Neuronal stem cell (in vitro differentiated cells): Measurements from ENCODE around the gene MYCN.
"Not testable (repeated sequence)": the region's sequence is repeated elsewhere in the genome, so short reads cannot be mapped to it uniquely, and the experiment has no call there.

Source experiments
- DNase-seq: peaks from one replicate; pipeline ENCODE4 v3.0.0-alpha.2; 2013; ENCODE audit warnings: low spot score
- H2AFZ ChIP-seq: one replicate; pipeline ENCODE4 v1.6.1; 2013; ENCODE audit warnings: mild to moderate bottlenecking, low read length, inconsistent platforms
- H2AK5ac ChIP-seq: 2 replicates; pipeline ENCODE4 v1.6.1; 2013; ENCODE audit warnings: low read depth, mild to moderate bottlenecking, inconsistent platforms, low read length, moderate library complexity, mixed read lengths
- H2BK120ac ChIP-seq: 2 replicates; pipeline ENCODE4 v1.6.1; 2013; ENCODE audit warnings: low read depth, mild to moderate bottlenecking, inconsistent platforms, low read length, moderate library complexity, mixed read lengths
- H2BK12ac ChIP-seq: one replicate; pipeline ENCODE4 v1.6.1; 2013; ENCODE audit warnings: low read length, inconsistent platforms
- H2BK15ac ChIP-seq: 2 replicates; pipeline ENCODE4 v1.6.1; 2013; ENCODE audit warnings: mild to moderate bottlenecking, low read length, inconsistent platforms, mixed read lengths
- H2BK5ac ChIP-seq: one replicate; pipeline ENCODE4 v1.6.1; 2013; ENCODE audit warnings: inconsistent platforms, mild to moderate bottlenecking, low read length, moderate library complexity
- H3K14ac ChIP-seq: one replicate; pipeline ENCODE4 v1.6.1; 2013; ENCODE audit warnings: low read length, inconsistent platforms
- H3K18ac ChIP-seq: 2 replicates; pipeline ENCODE4 v1.6.1; 2013; ENCODE audit warnings: low read length, inconsistent platforms
- H3K23ac ChIP-seq: 2 replicates; pipeline ENCODE4 v1.6.1; 2013; ENCODE audit warnings: low read depth, mild to moderate bottlenecking, mixed read lengths, low read length, inconsistent platforms; ENCODE audit not compliant: poor library complexity
- H3K27ac ChIP-seq: replicated peaks from 3 replicates; pipeline ENCODE4 v1.5.1; 2013; ENCODE audit warnings: low read length, inconsistent platforms
- H3K27me3 ChIP-seq, 3 experiments: 2 replicates each; pipeline ENCODE4 v1.6.1; 2013; ENCODE audit warnings: low read length in 3 of 3, mild to moderate bottlenecking in 2 of 3, inconsistent platforms in 1 of 3, low read depth in 1 of 3, mixed read lengths in 1 of 3, moderate library complexity in 1 of 3; ENCODE audit not compliant: control insufficient read depth in 3 of 3, insufficient read depth in 3 of 3
- H3K36me3 ChIP-seq, 2 donors: replicated peaks in 1 of 2; 2 replicates each; pipeline ENCODE4 v1.6.1; 2013; ENCODE audit warnings: low read length in 2 of 2; ENCODE audit not compliant: control insufficient read depth in 2 of 2, insufficient read depth in 2 of 2
- H3K4ac ChIP-seq: 2 replicates; pipeline ENCODE4 v1.6.1; 2013; ENCODE audit warnings: inconsistent platforms, mild to moderate bottlenecking, low read length, moderate library complexity
- H3K4me1 ChIP-seq, 2 donors: 1 replicate in 1 of 2; 2 replicates in 1 of 2; pipeline ENCODE4 v1.6.1; 2013; ENCODE audit warnings: low read length in 2 of 2, low read depth in 1 of 2; ENCODE audit not compliant: control insufficient read depth in 2 of 2, insufficient read depth in 1 of 2
- H3K4me2 ChIP-seq: one replicate; pipeline ENCODE4 v1.6.1; 2013; ENCODE audit warnings: mild to moderate bottlenecking, low read length, inconsistent platforms; ENCODE audit not compliant: insufficient read depth, poor library complexity, severe bottlenecking
- H3K4me3 ChIP-seq, 2 donors: 2 replicates each; pipeline ENCODE4 v1.5.1; 2013; ENCODE audit warnings: low read length in 2 of 2, mild to moderate bottlenecking in 2 of 2, inconsistent platforms in 1 of 2, moderate library complexity in 1 of 2
- H3K79me1 ChIP-seq: one replicate; pipeline ENCODE4 v1.6.1; 2013; ENCODE audit warnings: low read depth, mild to moderate bottlenecking, inconsistent platforms, low read length, moderate library complexity
- H3K9ac ChIP-seq: one replicate; pipeline ENCODE4 v1.6.1; 2013; ENCODE audit warnings: mild to moderate bottlenecking, low read depth, low read length, inconsistent platforms; ENCODE audit not compliant: poor library complexity
- H3K9me3 ChIP-seq, 2 donors: replicated peaks in 1 of 2; 2 replicates each; pipeline versions ENCODE3 to v1.6.1; 2013; ENCODE audit warnings: low read length in 2 of 2, mild to moderate bottlenecking in 2 of 2, inconsistent platforms in 1 of 2, low read depth in 1 of 2, mixed read lengths in 1 of 2, moderate library complexity in 1 of 2; ENCODE audit not compliant: control insufficient read depth in 2 of 2, insufficient read depth in 1 of 2
- H4K8ac ChIP-seq: one replicate; pipeline ENCODE4 v1.6.1; 2013; ENCODE audit warnings: low read depth, mild to moderate bottlenecking, inconsistent platforms, low read length, moderate library complexity
- H4K91ac ChIP-seq: one replicate; pipeline ENCODE4 v1.6.1; 2013; ENCODE audit warnings: low read length, low read depth, mild to moderate bottlenecking, inconsistent platforms; ENCODE audit not compliant: poor library complexity
- WGBS, 2 donors: extraction: QIAGEN DNeasy Blood & Tissue Kit; methylation state at CpG; one replicate each; pipeline ENCODE4 v1.1.7; 2013; ENCODE audit warnings: missing lambda C conversion rate in 2 of 2, mixed read lengths in 1 of 2; ENCODE audit not compliant: insufficient read length in 2 of 2, insufficient replicate concordance in 1 of 2; ENCODE audit errors: extremely low coverage in 2 of 2; 5-methylcytosine and 5-hydroxymethylcytosine counted together

Gene MYCN

DNA sequence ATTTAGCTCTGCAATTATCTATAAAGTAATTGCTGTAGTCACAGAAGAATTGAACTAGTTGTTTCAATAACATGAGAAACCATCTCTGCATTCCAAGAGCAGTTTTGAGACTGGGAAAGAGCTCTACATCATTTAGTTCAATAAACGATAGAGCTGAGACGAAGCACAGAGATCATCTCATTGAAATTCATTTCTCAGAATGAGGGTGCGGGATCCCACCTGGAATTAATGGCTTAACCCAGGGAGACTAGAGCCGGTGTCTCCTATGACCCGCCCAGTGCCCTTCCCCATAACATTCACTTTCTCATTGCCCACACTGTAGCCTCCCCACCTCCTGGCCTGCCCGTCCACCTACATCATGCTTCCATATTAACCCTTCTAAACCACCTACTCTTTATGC is 8.8 kb downstream of the MYCN start:
- no peak overlapping the region for H3K4me2 ChIP-seq
- H4K8ac ChIP-seq: no peak overlapping the region
- WGBS, 2 donors: no CpG with 5 or more reads among the region's 6 CpGs
- H3K23ac ChIP-seq: no peak overlapping the region
- H2BK5ac ChIP-seq: no peak overlapping the region
- no peak overlapping the region for H2AFZ ChIP-seq
- DNase-seq: no peak
- H3K18ac ChIP-seq: no peak overlapping the region
- no peak overlapping the region for H3K4ac ChIP-seq
- peaks cover 2% of the 10 kb centered on the region for H3K79me1 ChIP-seq
- peaks cover 3 to 10% of the 10 kb centered on the region in 2 donors for H3K9me3 ChIP-seq
- peaks cover 9 to 10% of the 10 kb centered on the region in 2 donors for H3K4me1 ChIP-seq
- peaks cover 18 to 48% of the 10 kb centered on the region in 2 donors for H3K36me3 ChIP-seq
- no peak overlapping the region for H2AK5ac ChIP-seq
- no peak overlapping the region for H3K27ac ChIP-seq
- no peak overlapping the region for H3K14ac ChIP-seq
- no peak overlapping the region for H3K9ac ChIP-seq
- no peak overlapping the region for H2BK12ac ChIP-seq
- H2BK15ac ChIP-seq: no peak overlapping the region
- no peaks in the 10 kb centered on the region for H3K27me3 ChIP-seq
- H3K4me3 ChIP-seq: no peak overlapping the region
- H4K91ac ChIP-seq: no peak overlapping the region
- H2BK120ac ChIP-seq: no peak overlapping the region

DNA sequence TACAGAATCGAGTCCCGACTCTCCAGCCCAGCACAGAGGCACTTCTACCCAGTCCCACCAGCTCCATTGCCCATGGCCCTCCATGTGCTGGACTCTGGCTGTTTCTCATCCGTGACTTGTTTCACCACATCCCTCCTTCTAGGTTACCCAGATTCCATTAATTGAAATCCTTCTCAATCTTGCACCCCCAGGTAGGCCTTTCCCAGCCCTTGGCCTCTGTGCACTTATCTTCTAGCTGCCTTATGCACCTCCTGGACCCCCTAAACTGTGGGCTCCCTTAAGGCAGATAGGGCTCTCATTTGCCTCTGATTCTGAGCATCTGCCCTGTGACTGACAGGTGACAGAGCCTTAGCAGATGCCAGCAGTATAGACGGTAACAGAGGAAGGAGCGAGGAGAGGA is 9.2 kb downstream of the MYCN start:
- H2AK5ac ChIP-seq: no peak overlapping the region
- WGBS, 2 donors: no CpG with 5 or more reads among the region's 5 CpGs
- H4K8ac ChIP-seq: no peak overlapping the region
- no peak overlapping the region for H3K4ac ChIP-seq
- H3K36me3 ChIP-seq: peaks cover 18 to 44% of the 10 kb centered on the region in 2 donors
- H2AFZ ChIP-seq: no peak overlapping the region
- no peak overlapping the region for H2BK15ac ChIP-seq
- H3K27ac ChIP-seq: no peak overlapping the region
- H3K4me1 ChIP-seq: peaks cover 9 to 10% of the 10 kb centered on the region in 2 donors
- H4K91ac ChIP-seq: no peak overlapping the region
- peaks cover 2% of the 10 kb centered on the region for H3K79me1 ChIP-seq
- no peak overlapping the region for H3K23ac ChIP-seq
- H3K27me3 ChIP-seq: no peaks in the 10 kb centered on the region
- H3K9ac ChIP-seq: no peak overlapping the region
- H2BK12ac ChIP-seq: no peak overlapping the region
- H2BK5ac ChIP-seq: no peak overlapping the region
- no peak overlapping the region for H3K4me2 ChIP-seq
- no peak overlapping the region for H3K4me3 ChIP-seq
- no peak overlapping the region for H3K14ac ChIP-seq
- no peak overlapping the region for H3K18ac ChIP-seq
- H2BK120ac ChIP-seq: no peak overlapping the region
- H3K9me3 ChIP-seq: peaks cover 3 to 10% of the 10 kb centered on the region in 2 donors
- DNase-seq: no peak

DNA sequence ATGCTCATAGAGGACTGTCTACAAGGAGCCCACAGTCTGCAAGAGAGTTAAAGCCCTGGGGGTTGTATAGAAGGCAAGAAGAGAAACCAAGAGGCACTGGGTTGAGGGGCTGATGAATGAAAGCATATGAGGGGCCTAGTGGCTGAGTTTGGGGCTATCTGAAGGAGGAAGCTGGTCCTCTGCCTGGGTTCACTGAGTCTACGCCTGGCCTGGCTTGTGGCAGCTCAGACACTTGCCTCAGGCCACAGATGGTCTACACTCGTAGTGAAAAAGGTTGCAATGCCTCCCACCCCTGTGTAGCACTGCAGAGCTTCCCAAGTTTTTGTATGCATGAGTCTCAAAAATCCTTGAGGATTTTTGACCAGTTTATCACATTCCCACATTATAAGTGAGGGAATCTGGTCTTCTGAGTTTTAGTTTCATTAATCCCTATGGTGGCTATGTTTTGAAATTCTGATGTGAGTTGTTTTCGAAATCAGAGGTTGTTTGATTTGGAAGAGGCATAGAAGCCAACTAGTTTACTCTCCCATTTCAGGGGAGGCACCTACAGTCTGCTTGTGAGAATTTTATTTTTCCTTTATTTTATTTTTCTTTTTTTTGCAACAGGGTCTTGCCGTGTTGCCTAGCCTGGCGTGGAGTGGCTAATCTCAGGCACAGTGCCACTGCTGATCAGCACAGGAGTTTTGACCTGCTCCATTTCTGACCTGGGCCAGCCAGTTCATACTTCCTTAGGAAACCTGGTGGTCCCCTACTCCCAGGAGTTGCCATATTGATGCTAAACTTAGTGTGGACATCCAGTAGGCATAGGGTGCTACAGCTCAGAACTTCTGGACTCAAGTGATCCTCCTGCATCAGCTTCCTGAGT is 10.0 kb downstream of the MYCN start:
- no peak overlapping the region for H2BK15ac ChIP-seq
- no peak overlapping the region for H3K14ac ChIP-seq
- no peak overlapping the region for H2AK5ac ChIP-seq
- no peak overlapping the region for H3K27ac ChIP-seq
- H4K8ac ChIP-seq: no peak overlapping the region
- no peaks in the 10 kb centered on the region for H3K27me3 ChIP-seq
- no peak overlapping the region for H3K4me2 ChIP-seq
- no peak overlapping the region for H2AFZ ChIP-seq
- H3K9me3 ChIP-seq: peaks cover 2 to 9% of the 10 kb centered on the region in 2 donors
- DNase-seq: no peak
- H3K23ac ChIP-seq: no peak overlapping the region
- H4K91ac ChIP-seq: no peak overlapping the region
- H3K18ac ChIP-seq: no peak overlapping the region
- H2BK12ac ChIP-seq: no peak overlapping the region
- no peak overlapping the region for H3K4ac ChIP-seq
- H3K4me1 ChIP-seq: peaks cover 7 to 8% of the 10 kb centered on the region in 2 donors
- no peak overlapping the region for H2BK5ac ChIP-seq
- H3K79me1 ChIP-seq: peaks cover 1% of the 10 kb centered on the region
- peaks cover 16 to 36% of the 10 kb centered on the region in 2 donors for H3K36me3 ChIP-seq
- H3K4me3 ChIP-seq: no peak overlapping the region
- no peak overlapping the region for H2BK120ac ChIP-seq
- H3K9ac ChIP-seq: no peak overlapping the region
- no CpG with 5 or more reads among the region's 5 CpGs for WGBS, 2 donors

DNA sequence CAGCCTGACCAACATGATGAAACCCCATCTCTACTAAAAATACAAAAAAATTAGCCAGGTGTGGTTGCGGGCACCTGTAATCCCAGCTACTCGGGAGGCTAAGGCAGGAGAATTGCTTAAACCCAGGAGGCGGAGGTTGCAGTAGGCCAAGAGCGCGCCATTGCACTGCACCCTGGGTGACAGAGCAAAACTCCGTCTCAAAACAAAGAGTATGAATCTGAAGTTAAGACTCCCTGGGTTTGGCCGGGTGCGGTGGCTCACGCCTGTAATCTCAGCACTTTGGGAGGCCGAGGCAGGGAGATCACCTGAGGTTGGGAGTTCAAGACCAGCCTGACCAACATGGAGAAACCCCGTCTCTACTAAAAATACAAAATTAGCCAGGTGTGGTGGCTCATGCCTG is 11.6 kb downstream of the MYCN start:
- H3K79me1 ChIP-seq, H3K9me3 ChIP-seq, DNase-seq, H3K4me1 ChIP-seq, H3K18ac ChIP-seq, H3K4ac ChIP-seq, H2BK15ac ChIP-seq, H2BK120ac ChIP-seq, H3K4me2 ChIP-seq, H3K23ac ChIP-seq, H4K91ac ChIP-seq, H2AFZ ChIP-seq, H3K4me3 ChIP-seq, H3K14ac ChIP-seq, H3K27ac ChIP-seq, H2AK5ac ChIP-seq, H3K27me3 ChIP-seq, H3K9ac ChIP-seq, H4K8ac ChIP-seq, H2BK12ac ChIP-seq, H2BK5ac ChIP-seq: not testable (repeated sequence)
- no CpG with 5 or more reads among the region's 11 CpGs for WGBS, 2 donors
- peaks cover 6 to 20% of the 10 kb centered on the region in 2 donors for H3K36me3 ChIP-seq
